Measurements from ENCODE around the gene CTDSP1.

Gene CTDSP1

GRCh38 chr2:218397820-218398436 lies 1.7 kb upstream of the CTDSP1 start:
- DNase-seq (ENCODE audit: extremely low spot score, insufficient read length, low read depth) = no peak
- peak; percentile 92 for FAIRE-seq

- no peak for DNase-seq (ENCODE audit: extremely low spot score, insufficient read length, low read depth)
Measured at GRCh38 chr2:218398437-218399390, 954 bp upstream of the CTDSP1 start.

GRCh38 chr2:218400167-218400929 lies 680 bp downstream of the CTDSP1 start:
- DNase-seq (ENCODE audit: extremely low spot score, insufficient read length, low read depth) = no peak

More at GRCh38 chr2:218398437-218399390, 954 bp upstream of the CTDSP1 start:
- no peak for FAIRE-seq

GRCh38 chr2:218400930-218401881 lies 1.5 kb downstream of the CTDSP1 start:
- no peak for FAIRE-seq
- DNase-seq (ENCODE audit: extremely low spot score, insufficient read length, low read depth) = no peak

More at GRCh38 chr2:218400167-218400929, 680 bp downstream of the CTDSP1 start:
- no peak for FAIRE-seq

GRCh38 chr2:218401890-218402289 lies 2.2 kb downstream of the CTDSP1 start:
- DNase-seq (ENCODE audit: extremely low spot score, insufficient read length, low read depth) (no peak), FAIRE-seq (no peak)

GRCh38 chr2:218402491-218402901 lies 2.8 kb downstream of the CTDSP1 start:
- DNase-seq (ENCODE audit: extremely low spot score, insufficient read length, low read depth) (no peak), FAIRE-seq (no peak)

GRCh38 chr2:218402911-218403411 lies 3.3 kb downstream of the CTDSP1 start:
- no peak for FAIRE-seq
- no peak for DNase-seq (ENCODE audit: extremely low spot score, insufficient read length, low read depth)

GRCh38 chr2:218403810-218404209 lies 4.1 kb downstream of the CTDSP1 start:
- FAIRE-seq (no peak), DNase-seq (ENCODE audit: extremely low spot score, insufficient read length, low read depth) (no peak)

- FAIRE-seq (no peak), DNase-seq (ENCODE audit: extremely low spot score, insufficient read length, low read depth) (no peak)
Measured at GRCh38 chr2:218404351-218405085, 4.8 kb downstream of the CTDSP1 start.

- DNase-seq (ENCODE audit: extremely low spot score, insufficient read length, low read depth) (no peak), FAIRE-seq (no peak)
Measured at GRCh38 chr2:218405086-218405745, 5.5 kb downstream of the CTDSP1 start.

GRCh38 chr2:218405746-218406208 lies 6.1 kb downstream of the CTDSP1 start:
- DNase-seq (ENCODE audit: extremely low spot score, insufficient read length, low read depth) (no peak), FAIRE-seq (no peak)

GRCh38 chr2:218406209-218406948 lies 6.7 kb downstream of the CTDSP1 start:
- FAIRE-seq (peak; percentile 87), DNase-seq (ENCODE audit: extremely low spot score, insufficient read length, low read depth) (peak; percentile 85)

GRCh38 chr2:218406949-218407618 lies 7.4 kb downstream of the CTDSP1 start:
- DNase-seq (ENCODE audit: extremely low spot score, insufficient read length, low read depth) = no peak
- FAIRE-seq = peak; percentile 61

- no peak for FAIRE-seq
- DNase-seq (ENCODE audit: extremely low spot score, insufficient read length, low read depth) = no peak
Measured at GRCh38 chr2:218407717-218408116, 8.0 kb downstream of the CTDSP1 start.

- DNase-seq (ENCODE audit: extremely low spot score, insufficient read length, low read depth) (no peak), FAIRE-seq (no peak)
Measured at GRCh38 chr2:218418321-218418716, 18.7 kb downstream of the CTDSP1 start.

GRCh38 chr2:218418717-218419458 lies 19.2 kb downstream of the CTDSP1 start, which contains the start of gene VIL1:
TSS of gene VIL1 (plus strand) at chr2:218419123. CDS start at chr2:218423779, 4,656 bp downstream.
- DNase-seq (ENCODE audit: extremely low spot score, insufficient read length, low read depth) (no peak), FAIRE-seq (no peak)
